Aorta (tissue), 5 donors: ENCODE measurements around the gene C16orf89. TPM values are rescaled to one million over a fixed set of nuclear protein-coding genes. Genes with fewer than 3 reads are reported as not detected.

Experiments
- ATAC-seq: fragments of 200-7000 bp; cut with Tn5 transposase; one replicate; pipeline ENCODE4 v1.9.1; 2022; ENCODE audit warnings: moderate library complexity; ENCODE audit not compliant: low FRiP score
- DNase-seq, 2 donors: peaks; one replicate each; pipeline ENCODE4 v3.0.0-alpha.2; 2020
- H3K27ac ChIP-seq, 2 donors: one replicate each; pipeline ENCODE4 v1.5.1; 2013; ENCODE audit warnings: low read length in 2 of 2, mild to moderate bottlenecking in 2 of 2, moderate library complexity in 2 of 2, control low read depth in 1 of 2, inconsistent platforms in 1 of 2, low read depth in 1 of 2
- H3K27me3 ChIP-seq, 2 donors: one replicate each; pipeline ENCODE4 v1.6.1; 2013; ENCODE audit warnings: control low read depth in 1 of 2, low read length in 1 of 2, mild to moderate bottlenecking in 1 of 2, moderate library complexity in 1 of 2; ENCODE audit not compliant: insufficient read depth in 2 of 2, control insufficient read depth in 1 of 2
- H3K36me3 ChIP-seq, 2 donors: one replicate each; pipeline ENCODE4 v1.6.1; 2013; ENCODE audit warnings: control low read depth in 1 of 2, low read length in 1 of 2, mild to moderate bottlenecking in 1 of 2; ENCODE audit not compliant: insufficient read depth in 2 of 2, control insufficient read depth in 1 of 2
- H3K4me1 ChIP-seq, 2 donors: one replicate each; pipeline ENCODE4 v1.6.1; 2013; ENCODE audit warnings: low read length in 2 of 2, control low read depth in 1 of 2, mild to moderate bottlenecking in 1 of 2, moderate library complexity in 1 of 2; ENCODE audit not compliant: insufficient read depth in 2 of 2, control insufficient read depth in 1 of 2
- H3K4me3 ChIP-seq, 2 donors: one replicate each; pipeline ENCODE4 v1.5.1; 2013; ENCODE audit warnings: low read length in 2 of 2, control low read depth in 1 of 2, mild to moderate bottlenecking in 1 of 2
- H3K9me3 ChIP-seq: one replicate; pipeline ENCODE4 v1.6.1; 2013; ENCODE audit warnings: mild to moderate bottlenecking, low read length; ENCODE audit not compliant: control insufficient read depth
- whole genome bisulfite sequencing, 2 donors: extraction: QIAGEN DNeasy Blood & Tissue Kit; methylation state at CpG; one replicate each; pipeline ENCODE4 v1.1.7; 2013; 5-methylcytosine and 5-hydroxymethylcytosine counted together
- intact Hi-C, 2 donors: fragments of 100-400 bp; cut with DNase I; formaldehyde crosslinking; loops; one replicate each; pipeline versions ENCODE4 v1.14.2 to v1.15.0; 2022
- polyA plus RNA-seq, 2 donors: library from polyadenylated mRNA; stranded (reverse); fragments of 200-250 nt; gene quantifications; one replicate each; pipeline ENCODE4 v1.2.3, GENCODE V29; 2013
- total RNA-seq, 2 donors: library from RNA; stranded (reverse); fragmentation: NEBNext Ultra II Directional; extraction: Animal tissue kit (Norgen Biotek cat#: 25700); gene quantifications; one replicate each; pipeline ENCODE4 v1.2.1, GENCODE V29; 2021
- donor health status: healthy with polysubstance abuse.
- donor health status: Bipolar disorder and iron deficiency.
- donor health status: DM: no; HTN: no; CAD: no.
- donor health status: DM: no; HTN: no; CAD: no.
- donor health status: DM: yes; HTN: yes; CAD: no.

The C16orf89 gene
- total and polyA plus RNA-seq, 4 donors, result 1.9 to 31.6 (median 8.7) TPM

DNA sequence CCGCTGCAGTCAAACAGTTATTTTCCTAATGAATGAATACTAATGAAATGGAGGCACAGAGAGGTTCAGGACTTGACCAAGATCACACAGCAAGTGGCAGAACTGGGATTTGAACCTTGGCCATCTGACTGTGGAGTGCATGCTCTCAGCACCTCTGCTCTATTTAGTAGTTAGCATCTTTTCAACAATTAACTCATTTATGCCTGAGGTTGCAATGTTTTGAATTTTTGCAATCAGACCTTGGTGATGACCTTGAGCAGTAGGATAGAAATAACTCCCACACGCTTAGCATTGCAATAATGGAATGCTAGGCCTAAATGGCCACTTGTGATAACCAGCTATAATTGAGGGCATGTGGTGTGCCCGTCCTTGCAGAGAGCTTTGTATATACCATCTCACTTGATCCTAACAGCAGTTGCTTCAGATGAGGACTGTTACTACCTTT lies 63.0 kb downstream of the C16orf89 start:
- DNase-seq (peak in 1 of 2 donors; percentile 37), ATAC-seq (no peak)
- no peaks in the 10 kb centered on the region for H3K27me3 ChIP-seq
- H3K4me3 ChIP-seq, result no peak overlapping the region
- no peaks in the 10 kb centered on the region for H3K9me3 ChIP-seq
- no peak overlapping the region for H3K27ac ChIP-seq
- H3K36me3 ChIP-seq, result no peaks in the 10 kb centered on the region
- intact Hi-C loops, result no loop called here
- WGBS, 2 donors, result 67% methylated on average over 3 of the region's 3 CpGs
- no peaks in the 10 kb centered on the region for H3K4me1 ChIP-seq

DNA sequence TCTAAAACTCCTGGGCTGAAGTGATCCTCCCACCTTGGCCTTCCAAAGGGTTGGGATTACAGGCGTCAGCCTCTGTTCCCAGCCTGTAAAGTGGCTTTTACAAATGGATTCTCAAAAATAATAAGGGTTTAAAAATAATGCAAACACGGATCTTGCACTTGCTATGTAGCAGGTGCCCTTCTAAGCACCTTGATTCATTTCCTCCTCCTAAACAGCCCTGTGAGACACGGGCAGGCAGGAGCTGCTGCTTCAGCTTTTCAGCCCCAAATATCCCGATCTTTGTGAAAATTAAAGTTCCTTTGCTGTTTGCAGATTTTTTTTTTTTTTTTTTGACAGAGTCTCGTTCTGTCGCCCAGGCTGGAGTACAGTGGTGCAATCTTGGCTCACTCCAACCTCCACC lies 63.8 kb downstream of the C16orf89 start:
- H3K9me3 ChIP-seq, result no peaks in the 10 kb centered on the region
- ATAC-seq (no peak), DNase-seq (peak in 1 of 2 donors; percentile 23)
- no peak overlapping the region for H3K27ac ChIP-seq
- 61 to 69% methylated on average over 6 of the region's 6 CpGs for WGBS, 2 donors
- no peaks in the 10 kb centered on the region for H3K4me1 ChIP-seq
- no peak overlapping the region for H3K4me3 ChIP-seq
- intact Hi-C loops, result no loop called here
- no peaks in the 10 kb centered on the region for H3K36me3 ChIP-seq
- H3K27me3 ChIP-seq, result no peaks in the 10 kb centered on the region

DNA sequence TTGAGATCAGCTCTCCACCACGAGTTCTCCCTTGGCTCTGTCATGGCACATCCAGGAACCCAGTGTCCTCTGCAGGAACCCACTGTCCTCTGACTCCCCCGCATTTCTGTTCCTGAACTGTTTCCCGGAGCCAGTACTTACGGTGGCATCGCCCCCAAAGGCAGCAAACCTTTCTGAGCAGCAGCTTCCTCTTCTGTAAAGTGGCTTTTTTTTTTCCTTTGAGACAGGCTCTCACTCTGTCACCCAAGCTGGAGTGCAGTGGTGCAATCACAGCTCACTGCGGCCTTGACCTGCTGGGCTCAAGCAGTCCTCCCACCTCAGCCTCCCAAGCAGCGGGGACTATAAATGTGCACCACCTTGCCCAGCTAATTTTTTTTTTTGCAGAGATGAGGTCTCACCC lies 64.2 kb downstream of the C16orf89 start:
- H3K27me3 ChIP-seq, result no peaks in the 10 kb centered on the region
- H3K27ac ChIP-seq, result no peak overlapping the region
- 78 to 79% methylated on average over 7 of the region's 7 CpGs for WGBS, 2 donors
- DNase-seq (peak; percentile 5 to 42), ATAC-seq (no peak)
- H3K9me3 ChIP-seq, result no peaks in the 10 kb centered on the region
- H3K4me3 ChIP-seq, result no peak overlapping the region
- no peaks in the 10 kb centered on the region for H3K36me3 ChIP-seq
- intact Hi-C loops, result no loop called here
- H3K4me1 ChIP-seq, result no peaks in the 10 kb centered on the region

DNA sequence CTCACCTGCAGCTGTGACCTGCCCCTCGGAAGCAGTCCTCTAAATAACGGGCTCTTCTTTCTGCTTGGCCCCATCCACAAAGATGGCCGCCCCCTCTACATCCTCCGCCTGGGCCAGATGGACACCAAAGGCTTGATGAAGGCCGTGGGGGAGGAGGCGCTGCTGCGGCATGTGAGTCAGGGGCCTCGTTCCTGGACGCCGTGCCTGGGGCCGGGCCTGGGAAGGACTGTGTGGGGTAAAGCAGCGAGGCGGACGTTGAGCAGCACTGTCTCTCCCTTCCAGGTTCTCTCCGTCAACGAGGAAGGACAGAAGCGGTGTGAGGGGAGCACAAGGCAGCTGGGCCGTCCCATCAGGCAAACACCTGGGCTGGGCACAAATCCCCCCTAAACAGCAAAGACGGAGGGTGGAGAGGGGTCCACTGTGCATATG lies 65.2 kb downstream of the C16orf89 start:
- no peaks in the 10 kb centered on the region for H3K27me3 ChIP-seq
- no peak overlapping the region for H3K4me3 ChIP-seq
- intact Hi-C loops, result no loop called here
- no peaks in the 10 kb centered on the region for H3K4me1 ChIP-seq
- H3K36me3 ChIP-seq, result no peaks in the 10 kb centered on the region
- H3K27ac ChIP-seq, result no peak overlapping the region
- no peaks in the 10 kb centered on the region for H3K9me3 ChIP-seq
- WGBS, 2 donors, result 87 to 89% methylated on average over 19 of the region's 19 CpGs
- DNase-seq (peak; percentile 35 to 72), ATAC-seq (no peak)

DNA sequence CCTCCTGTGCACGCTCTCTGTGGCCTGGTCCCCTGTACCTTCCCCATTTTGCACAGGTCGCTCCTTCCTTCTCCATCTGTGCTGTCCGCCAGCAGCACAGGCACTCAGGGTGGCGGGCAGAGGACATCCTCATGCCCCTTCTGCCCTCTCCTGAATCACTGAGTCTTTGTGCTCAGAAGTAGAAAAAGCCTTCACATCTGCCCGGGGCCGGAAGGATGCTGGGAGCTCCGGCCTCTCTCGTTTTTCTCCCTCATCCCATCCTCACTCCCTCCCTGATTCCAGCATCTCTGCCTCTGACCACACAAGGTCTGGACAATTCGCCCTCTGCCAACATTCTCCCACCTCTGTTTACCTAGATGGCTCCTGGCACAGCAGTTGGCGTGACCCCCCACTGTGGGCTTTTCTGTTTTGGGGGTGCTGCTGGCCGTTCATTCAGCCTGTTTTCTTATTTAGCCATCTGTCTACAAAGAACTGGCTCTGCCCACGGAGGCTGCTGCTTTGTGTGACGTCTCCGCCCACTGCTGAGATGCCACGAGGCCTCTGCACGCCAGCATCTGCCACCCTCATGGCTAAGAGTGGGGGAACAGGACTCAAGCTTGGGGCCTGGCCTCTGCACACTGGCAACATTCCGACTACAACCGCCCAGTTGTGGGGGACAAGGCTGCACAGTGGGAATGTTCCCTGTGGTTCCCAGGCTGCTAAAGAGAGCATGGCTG lies 70.9 kb downstream of the C16orf89 start:
- intact Hi-C loops, result no loop called here
- peak; percentile 21 to 31 for DNase-seq
- Histone ChIP-seq H3K4me3 (no peak overlapping the region), H3K9me3 (no peaks in the 10 kb centered on the region), H3K27me3 (peaks cover 0 to 2% of the 10 kb centered on the region in 2 donors), H3K36me3 (no peaks in the 10 kb centered on the region), H3K27ac (no peak overlapping the region), H3K4me1 (no peaks in the 10 kb centered on the region)
- ATAC-seq, result no peak
- 55 to 66% methylated on average over 17 to 18 of the region's 18 CpGs for WGBS, 2 donors

Other genes starting within 250 kb of the C16orf89 start
- 10 to 100 TPM; 70.2 to 73.2 TPM for gene GLYR1, start 218.7 kb downstream of the C16orf89 start, total RNA-seq
- gene GLYR1, start 218.7 kb downstream of the C16orf89 start, polyA plus RNA-seq, result 10 to 100 TPM; 33.3 to 47.7 TPM
- 10 to 100 TPM; 23.0 to 33.2 TPM for gene UBN1, start 218.5 kb downstream of the C16orf89 start, total RNA-seq
- 1 to 10 TPM; 7.8 to 8.1 TPM for gene UBN1, start 218.5 kb downstream of the C16orf89 start, polyA plus RNA-seq
- 10 to 100 TPM; 11.9 to 22.9 TPM for gene PPL, start 128.8 kb downstream of the C16orf89 start, total RNA-seq
- 10 to 100 TPM in 1 of 2 donors, 1 to 10 TPM in 1; 5.9 to 23.9 TPM for gene PPL, start 128.8 kb downstream of the C16orf89 start, polyA plus RNA-seq
- gene SEC14L5, start 107.6 kb downstream of the C16orf89 start, total RNA-seq, result under 1 TPM; 0.29 to 0.90 TPM
- gene SEC14L5, start 107.6 kb downstream of the C16orf89 start, polyA plus RNA-seq, result under 1 TPM in 1 of 2 donors, not detected in 1; 0.26 TPM
- gene NAGPA, start 32.0 kb downstream of the C16orf89 start, total RNA-seq, result 10 to 100 TPM in 1 of 2 donors, 1 to 10 TPM in 1; 5.4 to 10.9 TPM
- 1 to 10 TPM; 4.0 to 9.7 TPM for gene NAGPA, start 32.0 kb downstream of the C16orf89 start, polyA plus RNA-seq
- 10 to 100 TPM in 1 of 2 donors, 1 to 10 TPM in 1; 9.5 to 15.6 TPM for gene ALG1, start 5.9 kb upstream of the C16orf89 start, total RNA-seq
- 1 to 10 TPM; 1.9 to 9.5 TPM for gene ALG1, start 5.9 kb upstream of the C16orf89 start, polyA plus RNA-seq
- gene EEF2KMT, start 31.8 kb upstream of the C16orf89 start, total RNA-seq, result 1 to 10 TPM; 5.7 to 6.8 TPM
- 1 to 10 TPM; 4.2 to 7.6 TPM for gene EEF2KMT, start 31.8 kb upstream of the C16orf89 start, polyA plus RNA-seq